ENCODE results near the gene TEX38. TPM values are rescaled to one million over a fixed set of nuclear protein-coding genes. Genes with fewer than 3 reads are reported as not detected.
A peak's percentile ranks its signal among the peaks of the same experiment; 100 is the strongest.

TEX38 gene
- total RNA-seq, 1 experiment from 2014 or later: 0.47 TPM

DNA sequence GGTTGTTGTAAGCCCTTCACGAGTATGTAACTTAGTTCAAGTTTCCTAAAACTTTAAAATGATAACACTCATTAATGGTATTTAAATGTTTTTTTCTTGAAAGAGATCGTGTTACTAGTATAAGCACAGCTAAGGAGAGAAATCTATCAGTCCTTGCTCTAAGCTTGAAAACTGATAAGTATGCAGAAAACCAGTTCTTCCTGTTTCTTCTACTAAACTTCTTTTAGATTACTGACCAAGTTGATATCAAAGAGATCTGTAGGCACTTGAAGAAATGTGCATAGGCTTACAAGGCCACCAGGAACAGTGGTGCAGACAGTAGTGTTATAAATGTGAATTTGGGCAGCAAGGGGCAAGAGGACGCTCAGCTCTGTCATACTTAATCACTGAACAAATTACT, 43.3 kb downstream of the TEX38 start:
- intact Hi-C loops (cut with micrococcal nuclease): no loop called here
- H3K79me2 ChIP-seq (ENCODE audit: insufficient read depth, low read length): peaks cover 54% of the 10 kb centered on the region
- H3K9me3 ChIP-seq (ENCODE audit: control insufficient read depth in 1 of 2, insufficient read depth in 1 of 2, low read depth in 1 of 2, low read length in 2 of 2): no peaks in the 10 kb centered on the region
- no peak overlapping the region for H3K4me3 ChIP-seq (replicated peaks in 1 of 2; ENCODE audit: low read depth in 1 of 2, low read length in 2 of 2)
- no TSS peak for BruUV-seq (replicated peaks)
- ChIA-PET POLR2A (no interaction called here), CTCF (no interaction called here), RAD21 (ENCODE audit: low non-redundant PET in 1 of 2, low total read pairs in 2 of 2, uncharacterized antibody in 2 of 2, unreplicated experiment in 2 of 2) (no interaction called here)
- ATAC-seq (no peak), DNase-seq (ENCODE audit: low read depth, low spot score) (no peak)
- H2AFZ ChIP-seq (ENCODE audit: low read depth, low read length, poor library complexity, severe bottlenecking): no peak overlapping the region
- no peaks in the 10 kb centered on the region for H3K9me2 ChIP-seq (ENCODE audit: insufficient read depth)
- H3K4me2 ChIP-seq (ENCODE audit: low read length): no peak overlapping the region
- no peak overlapping the region for H3K9ac ChIP-seq (ENCODE audit: low read length)
- no peak for TF ChIP-seq FOSL1 (IDR thresholded peaks at IDR 0.05; ENCODE audit: low read depth)
- TF ChIP-seq, protein P1, sequence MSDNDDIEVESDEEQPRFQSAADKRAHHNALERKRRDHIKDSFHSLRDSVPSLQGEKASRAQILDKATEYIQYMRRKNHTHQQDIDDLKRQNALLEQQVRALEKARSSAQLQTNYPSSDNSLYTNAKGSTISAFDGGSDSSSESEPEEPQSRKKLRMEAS (IDR thresholded peaks at IDR 0.05): no peak
- H3K27me3 ChIP-seq (ENCODE audit: insufficient read depth, low read length): no peaks in the 10 kb centered on the region
- H4K20me1 ChIP-seq (ENCODE audit: insufficient read depth): no peaks in the 10 kb centered on the region
- H3K4me1 ChIP-seq (ENCODE audit: control insufficient read depth in 1 of 2, insufficient read depth in 2 of 2, low read length in 2 of 2): peaks cover 17 to 23% of the 10 kb centered on the region in 2 experiments
- peaks cover 19 to 24% of the 10 kb centered on the region in 2 experiments; a peak in 3 of 4 replicates for H3K36me3 ChIP-seq (ENCODE audit: control insufficient read depth in 1 of 2, insufficient read depth in 2 of 2, low read length in 2 of 2)
- no peak overlapping the region for H3K27ac ChIP-seq (ENCODE audit: low read depth, low read length)

DNA sequence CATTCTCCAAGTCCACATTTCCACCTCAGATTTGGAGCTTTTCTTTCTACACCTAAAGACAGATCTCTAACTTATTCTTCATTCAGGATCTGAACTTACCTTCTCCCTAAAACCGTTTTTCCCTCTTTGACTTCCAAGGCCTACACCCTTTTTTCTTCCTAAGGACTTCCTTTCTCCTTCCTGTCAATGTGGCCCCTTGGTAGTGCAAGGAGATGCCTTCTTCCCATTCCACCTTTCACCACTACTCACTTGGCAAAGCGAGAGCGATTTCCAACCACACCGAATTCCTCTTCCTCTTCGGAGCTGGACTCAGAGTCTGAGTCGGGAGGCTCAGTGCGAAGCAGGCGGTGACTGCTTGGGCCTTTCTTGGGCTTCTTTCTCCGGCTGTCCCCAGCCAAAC, 46.0 kb downstream of the TEX38 start:
- H3K27ac ChIP-seq (ENCODE audit: low read depth, low read length): no peak overlapping the region; the same call in 1 of the 2 replicates
- POLR2A ChIA-PET: no interaction called here

More for the DNA sequence above, 46.0 kb downstream of the TEX38 start:
- H3K4me2 ChIP-seq (ENCODE audit: low read length): peak overlapping the region; percentile 90
- peaks cover 17 to 23% of the 10 kb centered on the region in 2 experiments for H3K4me1 ChIP-seq (ENCODE audit: control insufficient read depth in 1 of 2, insufficient read depth in 2 of 2, low read length in 2 of 2)
- H4K20me1 ChIP-seq (ENCODE audit: insufficient read depth): no peaks in the 10 kb centered on the region
- H3K79me2 ChIP-seq (ENCODE audit: insufficient read depth, low read length): peaks cover 41% of the 10 kb centered on the region
- no peak overlapping the region for H2AFZ ChIP-seq (ENCODE audit: low read depth, low read length, poor library complexity, severe bottlenecking)
- H3K4me3 ChIP-seq (replicated peaks in 1 of 2; ENCODE audit: low read depth in 1 of 2, low read length in 2 of 2): peak overlapping the region; percentile 90 to 98
- intact Hi-C loops (cut with micrococcal nuclease): no loop called here
- BruUV-seq (replicated peaks): no TSS peak
- ChIA-PET RAD21 (ENCODE audit: low non-redundant PET in 1 of 2, low total read pairs in 2 of 2, uncharacterized antibody in 2 of 2, unreplicated experiment in 2 of 2) (no interaction called here), CTCF (interaction anchor here (0.7 kb wide), 1 partner anchor 10 kb away, joined by 3 read pairs; no protein-coding TSS in a partner anchor)
- DNase-seq (ENCODE audit: low read depth, low spot score) (no peak), ATAC-seq (no peak)
- TF ChIP-seq SP1 (IDR thresholded peaks at IDR 0.05; ENCODE audit: low read depth) (no peak), FOSL1 (IDR thresholded peaks at IDR 0.05; ENCODE audit: low read depth) (no peak), POLR2A (IDR thresholded peaks at IDR 0.05; ENCODE audit: borderline replicate concordance, extremely low read depth, insufficient read depth, insufficient read length) (no peak), ZBTB33 (IDR thresholded peaks at IDR 0.05; ENCODE audit: extremely low read depth, insufficient replicate concordance, low read length) (no peak), JUND (IDR thresholded peaks at IDR 0.05) (no peak), SRF (IDR thresholded peaks at IDR 0.05; ENCODE audit: low read depth) (no peak), EZH2phosphoT487 (IDR thresholded peaks at IDR 0.05; ENCODE audit: borderline replicate concordance) (no peak)
- no peaks in the 10 kb centered on the region for H3K9me3 ChIP-seq (ENCODE audit: control insufficient read depth in 1 of 2, insufficient read depth in 1 of 2, low read depth in 1 of 2, low read length in 2 of 2)
- H3K36me3 ChIP-seq (ENCODE audit: control insufficient read depth in 1 of 2, insufficient read depth in 2 of 2, low read length in 2 of 2): peaks cover 14 to 21% of the 10 kb centered on the region in 2 experiments; a peak in 3 of 4 replicates
- peak overlapping the region; percentile 84 for H3K9ac ChIP-seq (ENCODE audit: low read length)
- no peaks in the 10 kb centered on the region for H3K9me2 ChIP-seq (ENCODE audit: insufficient read depth)
- no peaks in the 10 kb centered on the region for H3K27me3 ChIP-seq (ENCODE audit: insufficient read depth, low read length)
